ENCODE measurements around the gene TARS3.

The TARS3 gene

DNA sequence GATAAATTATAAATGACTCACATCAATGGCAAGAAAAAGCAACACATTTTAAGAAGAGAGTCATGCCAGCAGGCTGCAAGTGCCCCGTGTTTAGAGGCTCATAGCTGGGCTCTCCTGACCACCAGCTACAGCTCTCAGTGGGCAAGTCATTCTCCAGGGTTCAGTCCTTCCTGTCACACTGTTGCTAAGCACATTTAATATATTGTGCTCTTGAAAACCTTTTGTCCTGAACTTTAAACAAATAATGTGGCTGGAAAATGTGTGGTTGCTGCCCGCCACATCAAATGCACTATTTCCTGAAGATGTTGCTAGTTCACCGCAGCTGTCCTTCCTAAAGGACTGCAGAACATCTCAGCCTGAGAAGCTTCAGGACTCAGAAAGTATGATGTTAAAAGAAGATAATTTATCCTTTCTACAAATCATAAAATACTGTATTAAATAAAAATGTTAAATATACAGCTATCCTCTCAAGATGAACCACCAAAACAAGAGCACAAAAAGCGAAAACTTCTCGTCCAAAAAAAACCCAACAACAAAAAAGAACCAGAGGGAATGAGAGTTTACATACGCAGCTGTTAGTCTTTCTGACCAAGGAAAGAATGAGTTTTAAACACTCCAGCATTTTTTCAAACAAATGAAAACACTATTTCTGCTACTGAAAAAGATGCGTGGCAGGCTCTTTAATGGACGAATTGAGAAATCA, 951 bp downstream of the TARS3 start:
- POLR2A ChIA-PET: no interaction called here
- CTCF ChIA-PET: interaction anchor here (1.0 to 1.7 kb wide), 6 partner anchors 8 to 35 kb away, joined by 3 to 6 read pairs (median 4); no protein-coding TSS in a partner anchor
- TF ChIP-seq, protein P1, sequence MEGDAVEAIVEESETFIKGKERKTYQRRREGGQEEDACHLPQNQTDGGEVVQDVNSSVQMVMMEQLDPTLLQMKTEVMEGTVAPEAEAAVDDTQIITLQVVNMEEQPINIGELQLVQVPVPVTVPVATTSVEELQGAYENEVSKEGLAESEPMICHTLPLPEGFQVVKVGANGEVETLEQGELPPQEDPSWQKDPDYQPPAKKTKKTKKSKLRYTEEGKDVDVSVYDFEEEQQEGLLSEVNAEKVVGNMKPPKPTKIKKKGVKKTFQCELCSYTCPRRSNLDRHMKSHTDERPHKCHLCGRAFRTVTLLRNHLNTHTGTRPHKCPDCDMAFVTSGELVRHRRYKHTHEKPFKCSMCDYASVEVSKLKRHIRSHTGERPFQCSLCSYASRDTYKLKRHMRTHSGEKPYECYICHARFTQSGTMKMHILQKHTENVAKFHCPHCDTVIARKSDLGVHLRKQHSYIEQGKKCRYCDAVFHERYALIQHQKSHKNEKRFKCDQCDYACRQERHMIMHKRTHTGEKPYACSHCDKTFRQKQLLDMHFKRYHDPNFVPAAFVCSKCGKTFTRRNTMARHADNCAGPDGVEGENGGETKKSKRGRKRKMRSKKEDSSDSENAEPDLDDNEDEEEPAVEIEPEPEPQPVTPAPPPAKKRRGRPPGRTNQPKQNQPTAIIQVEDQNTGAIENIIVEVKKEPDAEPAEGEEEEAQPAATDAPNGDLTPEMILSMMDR (IDR thresholded peaks at IDR 0.05; ENCODE audit: control extremely low read depth, extremely low read depth, low read depth, missing control alignments): no peak
- DNase-seq (ENCODE audit: extremely low spot score): peak; percentile 48

DNA sequence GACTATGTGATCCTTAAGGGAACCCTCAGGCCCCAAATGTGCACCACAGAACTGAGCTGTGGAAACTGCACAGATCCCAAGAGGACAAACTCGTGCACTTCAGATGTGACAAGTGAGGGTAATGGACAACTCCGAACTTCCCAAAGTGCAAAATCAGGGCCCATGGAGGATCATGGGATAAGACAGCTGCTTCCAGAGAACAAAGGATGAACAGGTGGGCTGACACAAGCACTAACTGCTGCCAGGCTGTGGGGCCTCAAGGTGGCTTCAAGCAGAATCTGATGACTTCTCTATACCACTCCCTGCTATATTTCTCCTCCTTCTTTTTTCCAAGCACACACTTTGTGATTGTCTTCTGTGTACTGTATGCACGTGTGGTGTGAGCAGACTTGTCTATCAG, 5.4 kb downstream of the TARS3 start:
- CTCF ChIA-PET: interaction anchor here (0.8 to 1.5 kb wide), 4 partner anchors 8 to 430 kb away, joined by 3 to 5 read pairs (median 4); no protein-coding TSS in a partner anchor
- POLR2A ChIA-PET: no interaction called here
- DNase-seq (ENCODE audit: extremely low spot score): no peak
- TF ChIP-seq, protein P1 (IDR thresholded peaks at IDR 0.05; ENCODE audit: control extremely low read depth, extremely low read depth, low read depth, missing control alignments): no peak

DNA sequence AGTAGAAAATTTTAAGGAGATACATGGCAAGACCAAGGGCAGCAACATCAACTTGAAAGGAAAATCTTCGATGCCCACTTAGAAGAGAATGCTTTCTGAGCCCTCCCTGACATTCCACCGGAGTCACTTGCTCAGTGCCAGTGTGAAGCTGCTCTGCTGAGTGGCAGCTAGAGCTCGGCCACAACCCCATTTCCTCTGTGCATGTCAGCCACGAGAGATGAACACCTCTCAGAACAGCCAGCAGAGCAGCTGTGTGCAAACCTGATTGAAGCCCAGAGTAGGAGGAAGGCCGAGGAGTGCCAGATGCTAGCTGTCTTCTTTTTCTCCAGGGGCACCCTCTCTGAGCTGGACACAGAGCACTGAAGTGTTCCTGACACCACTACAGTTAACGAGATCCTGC, 12.2 kb downstream of the TARS3 start:
- no peak for DNase-seq (ENCODE audit: extremely low spot score)
- ChIA-PET CTCF (interaction anchor here (0.6 to 2.3 kb wide), 3 partner anchors 9 to 412 kb away, joined by 3 to 7 read pairs (median 3); no protein-coding TSS in a partner anchor), POLR2A (no interaction called here)
- TF ChIP-seq, protein P1 (IDR thresholded peaks at IDR 0.05; ENCODE audit: control extremely low read depth, extremely low read depth, low read depth, missing control alignments): no peak

DNA sequence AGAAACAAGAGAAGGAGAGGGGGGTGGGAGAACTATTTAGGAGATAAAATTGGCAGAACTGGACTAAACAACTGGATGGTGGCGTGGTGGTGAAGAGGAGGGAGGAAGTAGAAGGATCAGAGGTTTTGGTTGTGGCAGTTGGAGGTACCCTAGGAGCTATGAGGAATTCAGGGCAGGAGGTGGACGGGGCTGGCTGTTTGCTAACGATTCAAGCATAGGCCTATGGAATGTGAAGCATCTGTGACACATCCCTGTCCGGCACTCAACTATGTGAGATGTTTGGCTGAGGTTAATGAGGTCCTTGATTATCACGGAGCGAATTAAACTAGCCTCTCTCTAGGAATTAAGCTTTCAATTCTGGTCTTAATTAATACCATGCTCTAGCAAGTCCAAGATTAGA, 13.5 kb downstream of the TARS3 start:
- TF ChIP-seq, protein P1 (IDR thresholded peaks at IDR 0.05; ENCODE audit: control extremely low read depth, extremely low read depth, low read depth, missing control alignments): no peak
- POLR2A ChIA-PET: no interaction called here
- DNase-seq (ENCODE audit: extremely low spot score): no peak
- CTCF ChIA-PET: interaction anchor here (0.9 to 2.3 kb wide), 3 partner anchors 9 to 411 kb away, joined by 3 to 7 read pairs (median 3); no protein-coding TSS in a partner anchor

DNA sequence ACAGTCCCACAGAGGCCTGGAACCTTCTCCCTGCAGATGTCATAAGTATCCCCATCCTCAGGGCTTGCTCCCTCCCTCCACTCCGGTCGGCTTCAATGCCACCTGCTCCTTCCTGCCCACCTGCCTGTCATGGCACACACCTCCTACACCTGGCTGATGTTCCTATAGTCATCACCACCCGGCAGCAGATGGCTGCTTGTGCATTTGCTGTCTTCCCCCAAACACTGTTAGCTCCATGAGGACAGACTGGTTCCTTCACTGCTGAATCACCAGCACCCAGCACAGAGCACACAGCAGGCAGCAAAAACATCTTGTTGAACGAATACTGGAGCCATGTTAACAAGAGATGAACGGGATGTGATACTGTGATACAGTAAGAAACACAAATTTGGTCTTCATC, 14.8 kb downstream of the TARS3 start:
- POLR2A ChIA-PET: no interaction called here
- no peak for DNase-seq (ENCODE audit: extremely low spot score)
- TF ChIP-seq, protein P1 (IDR thresholded peaks at IDR 0.05; ENCODE audit: control extremely low read depth, extremely low read depth, low read depth, missing control alignments): no peak
- CTCF ChIA-PET: interaction anchor here (1.3 kb wide), 2 partner anchors 10 to 12 kb away, joined by 3 read pairs; no protein-coding TSS in a partner anchor

DNA sequence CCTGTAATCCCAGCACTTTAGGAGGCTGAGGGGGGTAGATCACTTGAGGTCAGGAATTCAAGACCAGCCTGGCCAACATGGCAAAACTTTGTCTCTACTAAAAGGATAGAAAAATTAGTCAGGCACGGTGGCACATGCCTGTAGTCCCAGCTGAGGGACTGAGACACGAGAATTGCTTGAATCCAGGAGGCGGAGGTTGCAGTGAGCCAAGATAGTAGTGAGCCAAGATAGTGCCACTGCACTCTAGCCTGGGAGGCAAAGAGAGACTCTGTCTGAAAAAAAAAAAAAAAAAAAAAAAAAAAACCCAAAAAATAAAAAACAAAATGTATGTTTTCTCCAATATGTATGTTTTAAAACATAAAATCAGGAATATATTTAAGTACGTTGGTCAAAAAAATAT, 16.3 kb downstream of the TARS3 start:
- CTCF ChIA-PET: no interaction called here
- TF ChIP-seq, protein P1 (IDR thresholded peaks at IDR 0.05; ENCODE audit: control extremely low read depth, extremely low read depth, low read depth, missing control alignments): no peak
- no peak for DNase-seq (ENCODE audit: extremely low spot score)
- POLR2A ChIA-PET: no interaction called here

Data from GM10248 (cell line).